DOHH2 (cell line): ENCODE data around the gene SENP2.

Source experiments
- EZH2phosphoT487 ChIP-seq: fragments of 200-600 bp; sonication (generic); IDR thresholded peaks from 2 replicates; pipeline ENCODE4 v1.6.1; 2017; ENCODE audit warnings: borderline replicate concordance, mild to moderate bottlenecking, antibody characterized with exemption, low read length, moderate library complexity, mixed read lengths
- TF ChIP-seq, protein P1 (sequence below): fragments of 200-600 bp; sonication (generic); IDR thresholded peaks from one replicate; pipeline ENCODE4 v1.5.1; 2014; ENCODE audit warnings: antibody characterized with exemption, mild to moderate bottlenecking, low read depth, low read length; ENCODE audit not compliant: poor library complexity, severe bottlenecking

DNA sequence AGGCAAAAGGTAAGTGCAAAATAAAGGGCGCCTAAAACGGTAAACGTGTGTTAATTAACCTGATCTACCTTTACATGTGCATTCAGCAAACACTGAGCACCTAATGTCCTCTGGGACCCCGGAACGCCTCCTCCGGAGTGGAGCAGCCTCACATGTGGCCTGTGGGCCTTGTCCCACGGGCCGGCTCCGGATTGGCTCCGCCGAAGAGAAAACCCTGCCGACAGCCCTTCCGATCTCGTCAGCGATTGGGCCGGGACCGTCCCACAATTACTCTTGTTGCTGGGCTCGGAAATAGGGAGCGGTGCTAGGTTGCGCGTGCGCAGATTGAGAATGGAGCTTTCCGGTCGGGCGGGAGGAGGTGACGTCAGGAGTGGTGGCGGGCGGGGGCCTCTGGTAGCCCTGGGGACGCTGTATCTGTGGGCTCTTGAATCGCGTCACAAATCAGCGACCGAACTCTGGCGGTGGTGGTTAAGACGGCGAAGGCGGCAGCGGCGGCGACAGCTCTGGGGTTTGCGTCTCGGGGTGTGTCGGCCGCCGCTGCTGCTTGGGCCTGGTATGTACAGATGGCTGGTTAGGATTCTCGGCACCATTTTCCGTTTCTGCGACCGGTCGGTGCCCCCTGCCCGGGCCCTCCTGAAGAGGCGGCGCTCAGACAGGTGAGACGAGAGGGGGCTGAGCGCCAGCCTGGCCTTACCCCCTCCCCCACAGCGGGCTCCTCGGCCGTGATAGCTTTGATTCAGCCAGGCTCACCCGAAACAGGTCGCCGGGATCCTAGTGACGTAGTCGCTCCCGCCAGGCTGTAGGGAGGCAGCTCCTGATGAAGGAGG, at the start of gene SENP2:
- TF ChIP-seq, protein P1, sequence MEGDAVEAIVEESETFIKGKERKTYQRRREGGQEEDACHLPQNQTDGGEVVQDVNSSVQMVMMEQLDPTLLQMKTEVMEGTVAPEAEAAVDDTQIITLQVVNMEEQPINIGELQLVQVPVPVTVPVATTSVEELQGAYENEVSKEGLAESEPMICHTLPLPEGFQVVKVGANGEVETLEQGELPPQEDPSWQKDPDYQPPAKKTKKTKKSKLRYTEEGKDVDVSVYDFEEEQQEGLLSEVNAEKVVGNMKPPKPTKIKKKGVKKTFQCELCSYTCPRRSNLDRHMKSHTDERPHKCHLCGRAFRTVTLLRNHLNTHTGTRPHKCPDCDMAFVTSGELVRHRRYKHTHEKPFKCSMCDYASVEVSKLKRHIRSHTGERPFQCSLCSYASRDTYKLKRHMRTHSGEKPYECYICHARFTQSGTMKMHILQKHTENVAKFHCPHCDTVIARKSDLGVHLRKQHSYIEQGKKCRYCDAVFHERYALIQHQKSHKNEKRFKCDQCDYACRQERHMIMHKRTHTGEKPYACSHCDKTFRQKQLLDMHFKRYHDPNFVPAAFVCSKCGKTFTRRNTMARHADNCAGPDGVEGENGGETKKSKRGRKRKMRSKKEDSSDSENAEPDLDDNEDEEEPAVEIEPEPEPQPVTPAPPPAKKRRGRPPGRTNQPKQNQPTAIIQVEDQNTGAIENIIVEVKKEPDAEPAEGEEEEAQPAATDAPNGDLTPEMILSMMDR, result no peak
- no peak for TF ChIP-seq EZH2phosphoT487
